ENCODE data around the gene PRSS57. TPM values are rescaled to one million over a fixed set of nuclear protein-coding genes. Genes with fewer than 3 reads are reported as not detected.

PRSS57 gene
- total RNA-seq, 1 experiment from 2014 or later: not detected

GRCh38 chr19:651114-651818 lies 44.0 kb downstream of the PRSS57 start:
- no peaks in the 10 kb centered on the region for H3K4me1 ChIP-seq (ENCODE audit: control insufficient read depth, insufficient read depth, low read length)

GRCh38 chr19:650121-650520 lies 45.1 kb downstream of the PRSS57 start:
- ChIA-PET POLR2A (no interaction called here), CTCF (interaction anchor here (0.7 kb wide), 1 partner anchor 91 kb away, joined by 5 read pairs; no protein-coding TSS in a partner anchor)
- TF ChIP-seq POLR2AphosphoS5 (IDR thresholded peaks at IDR 0.05; ENCODE audit: low read depth, low read length) (no peak), SIN3A (IDR thresholded peaks at IDR 0.05; ENCODE audit: borderline replicate concordance, insufficient read depth, low read depth, low read length) (no peak), REST (IDR thresholded peaks at IDR 0.05; ENCODE audit: insufficient read depth in 1 of 2, low read depth in 2 of 2, low read length in 1 of 2) (no peak), CTCF (IDR thresholded peaks at IDR 0.05) (no peak), TCF7L2 (IDR thresholded peaks at IDR 0.05; ENCODE audit: low read depth, low read length) (no peak)
- Histone ChIP-seq H3K36me3 (ENCODE audit: control insufficient read depth, insufficient read depth, low read length) (no peaks in the 10 kb centered on the region; the same call in none of the 2 replicates), H3K27ac (ENCODE audit: low read length) (no peak overlapping the region), H3K27me3 (ENCODE audit: control insufficient read depth, insufficient read depth, low read length) (no peaks in the 10 kb centered on the region), H3K9me3 (ENCODE audit: control insufficient read depth, insufficient read depth, low read depth, low read length) (no peaks in the 10 kb centered on the region), H3K4me3 (ENCODE audit: low read depth in 2 of 2, low read length in 2 of 2) (no peak overlapping the region), H3K4me1 (ENCODE audit: control insufficient read depth, insufficient read depth, low read length) (no peaks in the 10 kb centered on the region)
- in situ Hi-C loops (cut with HindIII; ENCODE audit: low pct_unique_long_range_greater_than_20kb, low sequenced_read_pairs) (no loop called here), intact Hi-C loops (cut with micrococcal nuclease; ENCODE audit: unreplicated experiment) (no loop called here)
- no peak for DNase-seq (ENCODE audit: low read depth, low spot score)
- no TSS peak for BruUV-seq (replicated peaks)
- no peak for ATAC-seq

More at GRCh38 chr19:651114-651818, 44.0 kb downstream of the PRSS57 start:
- Histone ChIP-seq H3K27ac (ENCODE audit: low read length) (no peak overlapping the region), H3K27me3 (ENCODE audit: control insufficient read depth, insufficient read depth, low read length) (no peaks in the 10 kb centered on the region), H3K4me3 (ENCODE audit: low read depth in 2 of 2, low read length in 2 of 2) (no peak overlapping the region), H3K9me3 (ENCODE audit: control insufficient read depth, insufficient read depth, low read depth, low read length) (no peaks in the 10 kb centered on the region), H3K36me3 (ENCODE audit: control insufficient read depth, insufficient read depth, low read length) (no peaks in the 10 kb centered on the region; the same call in none of the 2 replicates)
- CTCF ChIA-PET: no interaction called here
- no peak for DNase-seq (ENCODE audit: low read depth, low spot score)
- TF ChIP-seq POLR2AphosphoS5 (IDR thresholded peaks at IDR 0.05; ENCODE audit: low read depth, low read length) (no peak), REST (IDR thresholded peaks at IDR 0.05; ENCODE audit: insufficient read depth in 1 of 2, low read depth in 2 of 2, low read length in 1 of 2) (no peak)
- no peak for ATAC-seq
- intact Hi-C loops (cut with micrococcal nuclease; ENCODE audit: unreplicated experiment): no loop called here
- in situ Hi-C loops (cut with HindIII; ENCODE audit: low pct_unique_long_range_greater_than_20kb, low sequenced_read_pairs): no loop called here
- POLR2A ChIA-PET: no interaction called here
- BruUV-seq (replicated peaks): no TSS peak

Measured in Panc1 (cell line).